Measurements from ENCODE around the gene MAP2K7. TPM values are rescaled to one million over a fixed set of nuclear protein-coding genes. Genes with fewer than 3 reads are reported as not detected.

MAP2K7 gene
- total RNA-seq, 1 donor from 2014 or later, result 24.2 TPM

- no peak for TF ChIP-seq CTCF (IDR thresholded peaks at IDR 0.05; ENCODE audit: borderline replicate concordance)
- intact Hi-C loops (cut with micrococcal nuclease), result no loop called here
- H3K36me3 ChIP-seq, result peaks cover 77% of the 10 kb centered on the region
Observed at GRCh38 chr19:7962644-7963268, 59.1 kb downstream of the MAP2K7 start.

GRCh38 chr19:7963566-7963965, 59.9 kb downstream of the MAP2K7 start:
- H3K4me3 ChIP-seq, result no peak overlapping the region
- H3K27me3 ChIP-seq (ENCODE audit: low read depth), result no peaks in the 10 kb centered on the region
- no peak for TF ChIP-seq CTCF (IDR thresholded peaks at IDR 0.05; ENCODE audit: borderline replicate concordance)
- H3K36me3 ChIP-seq, result peaks cover 75% of the 10 kb centered on the region
- H3K9me3 ChIP-seq (replicated peaks), result no peaks in the 10 kb centered on the region
- H3K4me1 ChIP-seq, result no peaks in the 10 kb centered on the region
- H3K27ac ChIP-seq (replicated peaks), result no peak overlapping the region
- DNase-seq, result no peak
- intact Hi-C loops (cut with micrococcal nuclease), result no loop called here

More at GRCh38 chr19:7962644-7963268, 59.1 kb downstream of the MAP2K7 start:
- H3K27me3 ChIP-seq (ENCODE audit: low read depth), result no peaks in the 10 kb centered on the region
- no peaks in the 10 kb centered on the region for H3K4me1 ChIP-seq
- H3K9me3 ChIP-seq (replicated peaks), result no peaks in the 10 kb centered on the region
- DNase-seq, result no peak
- H3K27ac ChIP-seq (replicated peaks), result no peak overlapping the region
- no peak overlapping the region for H3K4me3 ChIP-seq

Other genes starting within 250 kb of the MAP2K7 start
- 0.99 TPM for gene RETN, start 234.8 kb upstream of the MAP2K7 start, total RNA-seq
- 0.60 TPM for gene MCEMP1, start 226.8 kb upstream of the MAP2K7 start, total RNA-seq
- 116 TPM for gene TRAPPC5, start 223.0 kb upstream of the MAP2K7 start, total RNA-seq
- 0.30 TPM for gene FCER2, start 201.7 kb upstream of the MAP2K7 start, total RNA-seq
- gene CLEC4G, start 171.8 kb upstream of the MAP2K7 start, total RNA-seq, result 0.71 TPM
- gene CD209, start 156.3 kb upstream of the MAP2K7 start, total RNA-seq, result 7.0 TPM
- gene CLEC4M, start 140.6 kb upstream of the MAP2K7 start, total RNA-seq, result not detected
- gene EVI5L, start 73.7 kb upstream of the MAP2K7 start, total RNA-seq, result 22.9 TPM
- gene PRR36, start 29.5 kb upstream of the MAP2K7 start, total RNA-seq, result not detected
- gene LRRC8E, start 15.4 kb upstream of the MAP2K7 start, total RNA-seq, result 0.44 TPM
- 8.2 TPM for gene TGFBR3L, start 11.0 kb downstream of the MAP2K7 start, total RNA-seq
- 9.8 TPM for gene SNAPC2, start 16.5 kb downstream of the MAP2K7 start, total RNA-seq
- 0.22 TPM for gene CTXN1, start 22.3 kb downstream of the MAP2K7 start, total RNA-seq
- gene TIMM44, start 39.8 kb downstream of the MAP2K7 start, total RNA-seq, result 89.1 TPM
- 50.5 TPM for gene ELAVL1, start 101.8 kb downstream of the MAP2K7 start, total RNA-seq
- gene CCL25, start 148.9 kb downstream of the MAP2K7 start, total RNA-seq, result not detected
- gene FBN3, start 245.7 kb downstream of the MAP2K7 start, total RNA-seq, result not detected